HG02870 (cell line): ENCODE results near the gene ID4.

Experiments
- ATAC-seq: cut with Tn5 transposase; IDR thresholded peaks from one replicate; pipeline ENCODE4 v1.9.1; 2021; ENCODE audit warnings: mild to moderate bottlenecking, moderate library complexity; ENCODE audit not compliant: unreplicated experiment

ID4 gene, protein sequence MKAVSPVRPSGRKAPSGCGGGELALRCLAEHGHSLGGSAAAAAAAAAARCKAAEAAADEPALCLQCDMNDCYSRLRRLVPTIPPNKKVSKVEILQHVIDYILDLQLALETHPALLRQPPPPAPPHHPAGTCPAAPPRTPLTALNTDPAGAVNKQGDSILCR

DNA sequence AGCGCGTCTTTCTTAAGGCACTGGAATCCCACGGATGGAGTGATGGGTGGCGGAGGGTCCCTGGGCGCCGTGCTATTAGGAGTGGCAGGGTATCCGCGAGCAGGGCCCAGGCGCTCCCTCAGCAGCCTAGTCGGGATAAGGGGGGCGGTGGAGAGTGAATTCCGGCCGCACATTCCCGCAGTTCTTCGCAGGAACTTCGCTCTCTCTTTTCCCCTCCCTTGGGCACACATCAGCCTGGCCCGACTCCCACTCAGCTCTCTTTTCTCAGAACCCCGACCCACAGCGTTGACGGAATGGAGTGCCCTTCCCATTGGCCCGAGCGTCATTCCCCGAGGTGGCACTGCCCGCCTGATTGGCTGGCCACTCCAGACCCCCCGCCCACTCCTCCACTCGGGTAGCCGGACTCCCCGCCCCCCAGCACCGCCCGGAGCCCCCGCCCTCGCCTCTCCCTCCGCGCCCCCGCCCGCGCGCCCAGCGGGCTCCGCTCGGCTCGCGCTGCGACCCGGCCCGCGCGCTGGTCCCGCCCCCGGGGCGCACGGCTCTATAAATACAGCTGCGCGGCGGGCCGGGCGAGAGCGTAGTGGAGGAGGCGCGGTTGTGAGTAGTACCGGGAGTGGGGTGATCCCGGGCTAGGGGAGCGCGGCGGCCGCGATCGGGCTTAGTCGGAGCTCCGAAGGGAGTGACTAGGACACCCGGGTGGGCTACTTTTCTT, at the start of gene ID4:
Gene ID4, plus strand, starts transcription at position 572 of the 712 bp plus-strand sequence. CDS start 385 bp downstream, outside the sequence.
- ATAC-seq, result no peak

GRCh38 chr6:19788686-19789085, 48.5 kb upstream of the ID4 start:
- ATAC-seq, result no peak

GRCh38 chr6:19789100-19789803, 47.9 kb upstream of the ID4 start:
- ATAC-seq, result no peak

DNA sequence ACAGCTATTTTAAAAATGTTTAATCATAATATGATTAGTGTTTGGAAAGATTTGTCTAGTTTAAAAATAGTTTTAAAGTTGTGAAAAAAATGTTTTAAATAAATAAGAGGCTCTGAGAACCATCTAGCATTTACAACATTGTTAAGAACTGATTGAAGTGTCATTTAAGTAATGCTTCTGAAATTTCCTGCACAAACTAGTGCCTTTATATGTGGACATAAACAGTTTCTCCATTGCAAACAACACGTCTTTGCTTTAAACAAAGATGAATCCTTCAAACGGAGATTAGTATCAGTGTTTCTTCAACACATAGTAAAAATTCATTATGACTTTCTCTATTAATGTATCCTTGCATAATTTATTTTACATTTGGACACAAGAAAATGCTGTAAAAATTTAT, 45.9 kb upstream of the ID4 start:
- ATAC-seq, result no peak

DNA sequence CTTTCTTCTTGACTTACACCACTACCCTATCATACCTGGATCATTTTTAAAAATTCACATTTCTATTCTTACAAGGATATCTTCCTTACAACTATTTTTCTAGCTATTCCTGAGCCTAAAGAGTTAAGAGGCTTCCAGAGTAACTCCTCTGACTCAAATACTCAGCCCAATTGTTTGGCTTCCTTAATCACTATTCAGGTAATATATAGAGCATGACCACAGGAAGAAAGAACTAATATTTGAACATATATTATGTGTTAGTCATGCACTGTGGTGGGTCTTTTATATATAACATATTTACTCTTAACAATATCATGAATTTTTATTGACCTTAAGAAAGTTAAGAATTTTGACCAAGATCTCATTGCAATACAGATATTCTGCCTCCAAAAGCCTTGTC, 42.0 kb upstream of the ID4 start:
- ATAC-seq, result no peak

- no peak for ATAC-seq
These were observed 40.7 kb upstream of the ID4 start for GRCh38 chr6:19796452-19796851.

DNA sequence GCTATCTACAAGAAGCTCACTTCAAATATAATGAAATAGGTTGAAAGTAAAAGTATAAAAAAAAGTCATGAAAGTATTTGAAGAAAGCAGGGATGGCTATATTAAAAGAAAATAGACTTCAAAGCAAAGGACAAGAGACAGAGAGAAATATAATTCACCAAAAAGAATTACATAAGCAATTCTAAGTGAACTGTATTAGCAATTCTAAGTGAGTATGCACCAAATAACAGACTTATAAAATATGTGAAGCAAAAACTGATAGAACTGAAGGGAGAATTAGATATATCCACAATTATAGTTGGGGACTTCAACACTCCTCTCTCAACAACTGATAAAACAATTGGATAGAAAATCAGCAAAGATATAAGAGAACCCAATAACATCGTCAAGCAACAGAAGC, 38.8 kb upstream of the ID4 start:
- no peak for ATAC-seq

DNA sequence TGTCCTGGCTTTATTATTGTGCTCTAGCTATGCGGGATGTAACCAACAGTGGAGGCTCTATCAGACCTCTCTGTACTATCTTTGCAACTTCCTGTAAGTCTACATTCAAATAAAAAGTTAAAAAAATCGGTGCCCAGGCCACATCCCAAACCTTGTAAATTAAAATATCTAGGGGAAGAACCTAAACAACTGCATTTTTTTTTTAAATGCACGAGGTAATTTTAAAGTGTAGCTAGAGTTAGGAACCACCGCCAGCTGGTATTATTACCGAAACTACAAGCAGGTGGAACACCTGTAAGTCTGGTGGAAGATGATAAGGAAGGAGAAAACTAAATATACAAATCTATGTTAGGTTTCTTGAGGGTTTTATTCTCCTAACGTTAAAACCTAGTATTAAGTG, 34.5 kb upstream of the ID4 start:
- no peak for ATAC-seq

- no peak for ATAC-seq
These were observed 33.6 kb upstream of the ID4 start for GRCh38 chr6:19803331-19804204.

DNA sequence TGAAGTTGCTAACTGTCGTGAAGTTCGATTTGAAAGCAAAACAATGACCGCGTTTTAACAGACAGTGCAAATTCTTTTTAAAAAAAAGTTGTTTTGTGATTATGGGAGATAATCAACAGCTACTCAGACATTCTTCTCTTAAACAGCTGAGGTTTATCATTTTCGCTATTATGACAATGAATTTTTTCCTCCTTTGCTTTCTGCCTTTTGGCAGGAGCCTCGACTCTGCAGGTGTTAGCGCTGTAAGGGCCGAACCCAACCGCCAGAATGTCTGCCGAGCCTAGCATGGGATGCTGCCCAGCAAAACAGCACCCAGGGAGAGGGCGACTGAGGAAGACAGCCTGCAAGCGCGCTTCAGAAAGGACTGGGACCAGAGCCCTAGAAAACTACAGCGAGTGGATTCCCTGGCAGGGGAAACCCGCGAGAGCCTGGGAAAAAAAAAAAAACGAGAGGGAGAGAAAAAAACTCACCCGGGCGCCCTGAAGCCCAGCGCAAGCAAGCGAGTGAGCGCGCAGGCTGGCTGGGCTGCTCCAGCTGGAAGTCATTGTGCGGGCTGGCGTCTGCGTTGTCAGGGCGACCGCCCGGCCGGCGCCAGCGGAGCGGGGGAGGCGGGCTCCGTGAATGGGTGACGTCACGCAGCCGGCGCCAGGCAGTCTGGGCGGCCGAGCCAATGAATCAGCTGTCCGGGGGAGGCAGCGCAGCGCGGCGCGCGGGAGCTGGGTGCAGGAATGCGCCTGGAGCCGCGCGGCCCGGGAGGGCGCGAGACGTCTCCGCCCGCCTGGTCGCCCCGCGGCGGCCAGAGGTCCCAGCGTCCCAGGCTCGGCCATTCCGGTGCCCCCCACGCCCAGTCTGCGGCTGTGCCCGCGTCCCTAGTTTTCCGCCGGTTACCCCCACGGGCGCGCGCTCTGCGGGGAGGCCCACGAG, 32.7 kb upstream of the ID4 start:
- ATAC-seq, result peak; percentile 95

- ATAC-seq, result no peak
These were observed 32.1 kb upstream of the ID4 start for GRCh38 chr6:19805129-19805481.

- no peak for ATAC-seq
These were observed 30.2 kb upstream of the ID4 start for GRCh38 chr6:19806971-19807396.

DNA sequence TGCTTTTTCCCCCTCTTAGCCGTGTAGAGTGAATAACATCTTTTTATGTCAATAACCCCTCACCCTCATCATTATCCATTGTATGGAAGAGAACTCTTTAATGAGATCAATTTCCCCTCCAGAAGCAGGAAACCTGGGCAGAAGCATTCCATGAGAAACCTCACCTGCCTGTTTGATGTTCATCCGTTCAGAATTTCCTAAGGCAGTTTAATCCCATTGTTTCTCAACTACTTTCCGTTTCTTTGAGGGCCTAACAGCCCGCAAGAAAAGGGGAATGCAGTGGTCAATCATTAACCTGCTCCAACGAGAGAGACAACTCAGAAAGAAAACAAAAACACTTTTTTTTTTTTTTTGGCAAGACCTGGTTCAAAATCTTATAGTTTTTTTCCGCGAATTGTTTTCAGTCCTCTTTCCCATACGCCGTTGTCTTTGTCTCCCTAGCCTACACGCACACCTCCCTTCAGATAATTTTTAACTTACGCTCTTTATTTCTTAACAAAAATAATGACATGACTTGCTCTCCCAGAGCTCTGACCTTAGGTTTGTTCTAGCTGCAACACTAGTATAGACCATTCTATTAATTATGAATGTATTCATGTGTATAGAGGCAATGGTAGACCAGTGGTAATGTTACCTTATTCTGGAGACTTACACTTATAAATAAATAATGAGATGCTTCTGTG, 25.6 kb upstream of the ID4 start:
- ATAC-seq, result no peak

DNA sequence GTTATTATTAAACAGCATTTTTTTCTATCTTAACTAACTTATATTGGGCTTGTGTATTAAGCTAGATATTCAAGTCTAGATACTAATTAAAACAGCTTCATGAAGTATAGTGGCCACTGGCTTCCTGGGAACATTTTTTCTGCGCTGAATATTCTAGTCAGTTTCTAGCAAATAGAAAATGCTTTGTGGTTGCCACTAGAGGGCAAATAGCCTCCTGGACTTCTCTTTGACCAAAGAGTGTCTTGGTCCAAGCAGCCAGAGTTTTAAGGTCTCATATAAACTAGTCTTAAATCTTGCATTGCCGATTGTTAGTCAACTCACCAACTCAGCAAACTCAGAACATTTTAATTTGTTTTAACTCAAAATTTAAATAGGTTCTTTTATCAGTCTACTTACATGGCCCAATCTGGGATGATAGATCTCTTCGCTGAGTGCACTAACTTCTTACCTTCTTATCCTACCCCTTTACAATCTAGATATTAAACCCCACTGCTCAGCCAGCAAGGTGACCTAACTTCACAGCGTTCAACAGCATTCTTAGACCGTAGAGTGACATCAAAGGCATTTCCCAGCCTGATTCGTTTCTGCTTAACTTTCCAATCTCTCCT, 24.6 kb upstream of the ID4 start:
- ATAC-seq, result peak; percentile 44

- no peak for ATAC-seq
These were observed 18.4 kb upstream of the ID4 start for GRCh38 chr6:19818805-19819204.

GRCh38 chr6:19824058-19824807, 12.9 kb upstream of the ID4 start:
- no peak for ATAC-seq

- no peak for ATAC-seq
These were observed 9.9 kb upstream of the ID4 start for GRCh38 chr6:19827247-19827646.

GRCh38 chr6:19827903-19828302, 9.3 kb upstream of the ID4 start:
- no peak for ATAC-seq

- ATAC-seq, result no peak
These were observed 7.0 kb upstream of the ID4 start for GRCh38 chr6:19830171-19830570.
